ENCODE results near the gene NLRP1.
A peak's percentile ranks its signal among the peaks of the same experiment; 100 is the strongest.

NLRP1 gene

DNA sequence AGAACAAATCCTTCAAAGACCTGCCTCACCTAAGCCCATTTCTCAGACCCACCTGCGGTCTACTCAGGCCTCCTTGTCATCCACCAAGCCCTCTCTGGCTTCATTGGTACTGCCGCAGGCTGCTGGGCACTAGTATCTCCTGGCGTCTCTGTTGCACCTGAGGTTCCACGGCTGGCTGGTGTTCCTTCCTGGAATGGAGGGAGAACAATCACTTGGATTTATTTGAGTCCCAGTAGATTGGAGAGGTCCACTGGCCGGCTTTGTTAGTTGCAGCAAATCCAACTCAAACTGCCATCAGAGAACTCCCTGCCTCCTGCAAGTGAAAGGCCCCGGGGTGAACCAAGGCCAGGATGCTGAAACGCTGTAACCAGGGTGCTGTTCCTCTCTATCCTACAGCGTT, 82.6 kb downstream of the NLRP1 start:
- no peak for DNase-seq (ENCODE audit: low read depth)
- TF ChIP-seq, protein P1, sequence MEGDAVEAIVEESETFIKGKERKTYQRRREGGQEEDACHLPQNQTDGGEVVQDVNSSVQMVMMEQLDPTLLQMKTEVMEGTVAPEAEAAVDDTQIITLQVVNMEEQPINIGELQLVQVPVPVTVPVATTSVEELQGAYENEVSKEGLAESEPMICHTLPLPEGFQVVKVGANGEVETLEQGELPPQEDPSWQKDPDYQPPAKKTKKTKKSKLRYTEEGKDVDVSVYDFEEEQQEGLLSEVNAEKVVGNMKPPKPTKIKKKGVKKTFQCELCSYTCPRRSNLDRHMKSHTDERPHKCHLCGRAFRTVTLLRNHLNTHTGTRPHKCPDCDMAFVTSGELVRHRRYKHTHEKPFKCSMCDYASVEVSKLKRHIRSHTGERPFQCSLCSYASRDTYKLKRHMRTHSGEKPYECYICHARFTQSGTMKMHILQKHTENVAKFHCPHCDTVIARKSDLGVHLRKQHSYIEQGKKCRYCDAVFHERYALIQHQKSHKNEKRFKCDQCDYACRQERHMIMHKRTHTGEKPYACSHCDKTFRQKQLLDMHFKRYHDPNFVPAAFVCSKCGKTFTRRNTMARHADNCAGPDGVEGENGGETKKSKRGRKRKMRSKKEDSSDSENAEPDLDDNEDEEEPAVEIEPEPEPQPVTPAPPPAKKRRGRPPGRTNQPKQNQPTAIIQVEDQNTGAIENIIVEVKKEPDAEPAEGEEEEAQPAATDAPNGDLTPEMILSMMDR (conservative IDR thresholded peaks at IDR 0.05; ENCODE audit: control insufficient read depth, insufficient read depth, low read depth, low read length) = no peak
- H3K4me3 ChIP-seq (ENCODE audit: control insufficient read depth, low read depth, low read length) = no peak overlapping the region

DNA sequence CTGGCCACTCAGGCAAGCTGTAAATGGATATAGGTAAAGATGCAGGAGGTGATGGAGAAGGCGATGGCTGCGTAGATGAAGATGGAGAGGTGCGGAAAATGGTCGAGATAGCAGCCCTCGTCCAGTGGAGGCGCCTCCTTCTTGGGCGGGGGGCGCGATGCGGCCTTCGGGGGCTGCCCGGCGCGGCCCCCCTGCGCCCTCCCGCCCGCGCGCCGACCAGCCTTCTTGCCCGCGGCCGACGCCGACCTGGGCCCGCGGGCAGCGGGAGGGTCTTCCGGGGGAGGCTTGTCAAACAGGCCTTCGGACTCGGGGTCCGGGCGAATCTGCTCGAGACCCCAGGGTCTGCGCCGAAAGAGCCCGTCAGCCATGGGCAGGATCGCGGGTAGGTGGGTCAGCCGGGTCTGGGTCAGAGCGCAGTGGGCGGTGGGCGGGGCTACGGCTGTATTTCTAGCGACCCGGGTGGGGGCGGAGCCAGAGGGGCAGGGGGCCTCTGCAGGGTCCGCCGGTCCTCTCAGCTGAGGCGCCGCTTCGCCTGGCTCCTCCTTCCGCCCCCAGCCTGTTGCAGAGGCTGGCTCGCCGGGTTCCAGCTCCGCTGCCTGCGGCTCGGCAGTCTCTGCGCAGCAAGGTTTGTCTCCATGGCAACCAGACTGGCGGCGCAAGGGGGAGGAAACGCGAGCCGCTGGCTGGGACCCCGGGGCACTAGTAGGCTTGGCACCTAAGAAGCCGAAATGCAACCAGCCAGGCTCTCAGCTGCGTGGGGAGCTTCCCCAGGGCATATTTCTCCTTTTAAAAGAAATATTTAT, 83.5 kb downstream of the NLRP1 start:
- peak overlapping the region; percentile 57 for H3K4me3 ChIP-seq (ENCODE audit: control insufficient read depth, low read depth, low read length)
- TF ChIP-seq, protein P1 (conservative IDR thresholded peaks at IDR 0.05; ENCODE audit: control insufficient read depth, insufficient read depth, low read depth, low read length) = no peak
- DNase-seq (ENCODE audit: low read depth) = peak; percentile 59

DNA sequence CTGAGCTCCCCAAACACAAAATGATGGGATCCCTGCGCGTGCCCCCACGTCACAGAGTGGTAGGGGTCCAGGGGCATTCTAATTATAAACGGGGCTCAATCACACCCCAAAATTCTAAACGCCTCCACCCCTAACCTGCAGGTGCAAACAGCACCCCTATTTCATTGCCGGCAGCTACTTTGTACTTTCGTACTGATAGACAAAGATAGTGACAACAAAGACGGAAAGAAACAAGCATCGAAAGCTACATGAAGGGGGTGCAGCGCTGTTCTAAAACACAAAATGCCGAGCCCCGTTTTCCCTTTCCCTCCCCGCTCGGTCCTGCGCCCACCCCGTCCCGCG, 84.1 kb downstream of the NLRP1 start:
- no peak for DNase-seq (ENCODE audit: low read depth)
- TF ChIP-seq, protein P1 (conservative IDR thresholded peaks at IDR 0.05; ENCODE audit: control insufficient read depth, insufficient read depth, low read depth, low read length) = no peak
- H3K4me3 ChIP-seq (ENCODE audit: control insufficient read depth, low read depth, low read length) = peak overlapping the region; percentile 57

DNA sequence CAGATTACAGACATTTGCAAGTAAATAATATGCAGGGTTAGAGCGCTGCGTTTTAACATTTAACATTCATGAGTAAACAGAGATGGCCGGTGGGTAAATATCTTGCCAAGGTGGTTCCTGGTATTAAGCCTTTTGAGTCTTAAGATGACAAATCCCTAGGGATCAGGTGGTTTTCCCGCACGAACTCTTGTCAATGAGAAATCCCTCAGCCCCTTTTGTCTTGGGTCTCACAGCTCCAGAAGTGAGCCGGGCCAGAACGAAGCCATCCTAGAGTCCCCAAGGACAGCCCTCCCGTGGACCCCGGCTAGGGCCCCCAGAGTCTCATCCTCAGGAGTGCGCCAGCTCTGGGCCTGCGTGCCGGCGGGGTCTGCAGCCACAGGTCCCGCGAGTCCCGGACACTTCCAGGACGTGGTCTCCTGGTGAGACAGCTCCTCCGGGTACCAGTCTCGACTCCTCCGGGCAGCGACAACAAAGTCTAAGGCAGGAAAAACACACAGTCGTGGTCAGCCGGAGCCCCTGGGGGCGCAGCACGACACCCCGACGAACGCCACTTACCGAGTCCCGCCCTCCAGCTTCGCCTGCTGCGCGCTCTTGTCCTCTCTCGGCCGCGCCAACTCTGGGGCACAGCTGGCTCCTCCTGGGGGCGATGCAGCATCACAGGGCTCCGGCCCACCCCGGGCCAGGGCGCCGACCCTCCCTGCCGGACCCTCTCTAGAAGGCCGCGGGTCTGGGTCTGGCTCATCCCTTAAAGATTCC, 84.7 kb downstream of the NLRP1 start:
- H3K4me3 ChIP-seq (ENCODE audit: control insufficient read depth, low read depth, low read length) = peak overlapping the region; percentile 57

DNA sequence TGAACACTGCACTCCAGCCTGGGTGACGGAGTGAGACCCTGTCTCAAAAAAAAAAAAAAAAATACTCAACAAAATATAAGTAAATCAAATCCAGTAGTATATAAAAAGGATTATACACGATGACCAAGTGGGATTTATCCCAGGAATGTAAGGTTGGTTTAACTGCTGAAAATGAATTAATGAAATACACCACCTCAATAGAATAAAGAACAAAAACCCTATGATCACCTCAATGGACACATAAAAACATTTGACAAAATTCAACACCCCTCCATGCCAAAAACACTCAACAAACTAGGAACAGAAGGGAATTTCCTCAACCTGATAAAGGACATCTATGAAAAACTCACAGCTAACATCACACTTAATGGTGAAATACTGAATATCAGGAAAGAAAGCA, 91.3 kb downstream of the NLRP1 start:
- no peak for DNase-seq (ENCODE audit: low read depth)
- no peak overlapping the region for H3K4me3 ChIP-seq (ENCODE audit: control insufficient read depth, low read depth, low read length)
- TF ChIP-seq, protein P1 (conservative IDR thresholded peaks at IDR 0.05; ENCODE audit: control insufficient read depth, insufficient read depth, low read depth, low read length) = no peak

More for the DNA sequence above, 84.7 kb downstream of the NLRP1 start:
- TF ChIP-seq, protein P1 (conservative IDR thresholded peaks at IDR 0.05; ENCODE audit: control insufficient read depth, insufficient read depth, low read depth, low read length) = no peak
- DNase-seq (ENCODE audit: low read depth) = no peak

DNA sequence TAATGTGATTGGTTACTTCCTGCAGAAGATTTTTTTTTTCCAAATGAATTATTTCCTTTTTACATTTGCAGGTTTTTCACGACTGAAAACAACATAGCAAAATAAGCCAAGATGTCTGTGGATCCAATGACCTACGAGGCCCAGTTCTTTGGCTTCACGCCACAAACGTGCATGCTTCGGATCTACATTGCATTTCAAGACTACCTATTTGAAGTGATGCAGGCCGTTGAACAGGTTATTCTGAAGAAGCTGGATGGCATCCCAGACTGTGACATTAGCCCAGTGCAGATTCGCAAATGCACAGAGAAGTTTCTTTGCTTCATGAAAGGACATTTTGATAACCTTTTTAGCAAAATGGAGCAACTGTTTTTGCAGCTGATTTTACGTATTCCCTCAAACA, 95.6 kb downstream of the NLRP1 start:
- DNase-seq (ENCODE audit: low read depth) = no peak
- no peak overlapping the region for H3K4me3 ChIP-seq (ENCODE audit: control insufficient read depth, low read depth, low read length)
- TF ChIP-seq, protein P1 (conservative IDR thresholded peaks at IDR 0.05; ENCODE audit: control insufficient read depth, insufficient read depth, low read depth, low read length) = no peak
